Stimulated activated CD4-positive, alpha-beta T cell treated with anti-CD3 and anti-CD28 coated beads, Interleukin-12 subunit alpha, Interleukin-12 subunit beta, amount 100 ng/mL, for 4 hours (primary cell): ENCODE data around the gene PFKP.
"Not testable (repeated sequence)": the region's sequence is repeated elsewhere in the genome, so short reads cannot be mapped to it uniquely, and the experiment has no call there.

Source experiments
- DNase-seq: peaks from one replicate; pipeline ENCODE4 v3.0.0-alpha.2; 2020

The PFKP gene

GRCh38 chr10:3100093-3100792 is 32.9 kb downstream of the PFKP start:
- DNase-seq = no peak

- DNase-seq = no peak
These were observed 33.7 kb downstream of the PFKP start for GRCh38 chr10:3100856-3101640.

- DNase-seq = no peak
These were observed 35.5 kb downstream of the PFKP start for GRCh38 chr10:3102720-3103427.

GRCh38 chr10:3103646-3104045 is 36.3 kb downstream of the PFKP start:
- DNase-seq = no peak

- no peak for DNase-seq
These were observed 37.0 kb downstream of the PFKP start for GRCh38 chr10:3104251-3104918.

GRCh38 chr10:3105166-3105565 is 37.8 kb downstream of the PFKP start:
- no peak for DNase-seq

GRCh38 chr10:3105905-3106304 is 38.6 kb downstream of the PFKP start:
- DNase-seq = no peak

GRCh38 chr10:3106328-3106727 is 39.0 kb downstream of the PFKP start:
- DNase-seq = not testable (repeated sequence)

- no peak for DNase-seq
These were observed 39.6 kb downstream of the PFKP start for GRCh38 chr10:3106928-3107425.

GRCh38 chr10:3107426-3107961 is 40.1 kb downstream of the PFKP start:
- DNase-seq = no peak

- no peak for DNase-seq
These were observed 40.7 kb downstream of the PFKP start for GRCh38 chr10:3108033-3108432.

- DNase-seq = no peak
These were observed 41.3 kb downstream of the PFKP start for GRCh38 chr10:3108575-3109105.

GRCh38 chr10:3109196-3109595 is 41.8 kb downstream of the PFKP start:
- DNase-seq = no peak

GRCh38 chr10:3109633-3110032 is 42.3 kb downstream of the PFKP start:
- DNase-seq = no peak

GRCh38 chr10:3110782-3111620 is 43.7 kb downstream of the PFKP start:
- no peak for DNase-seq

- DNase-seq = no peak
These were observed 44.3 kb downstream of the PFKP start for GRCh38 chr10:3111621-3112163.

- DNase-seq = no peak
These were observed 46.0 kb downstream of the PFKP start for GRCh38 chr10:3113343-3113720.

GRCh38 chr10:3115685-3116084 is 48.3 kb downstream of the PFKP start:
- DNase-seq = no peak

- no peak for DNase-seq
These were observed 49.3 kb downstream of the PFKP start for GRCh38 chr10:3116508-3117100.

GRCh38 chr10:3117486-3117885 is 50.1 kb downstream of the PFKP start:
- no peak for DNase-seq

- no peak for DNase-seq
These were observed 51.3 kb downstream of the PFKP start for GRCh38 chr10:3118641-3119091.
